NT2/D1 (cell line): ENCODE measurements around the gene COG8.

Experiments
- SUZ12 ChIP-seq: IDR thresholded peaks from 2 replicates; pipeline ENCODE4 v1.6.1; 2011; ENCODE audit not compliant: insufficient read length, insufficient read depth; ENCODE audit errors: extremely low read depth
- YY1 ChIP-seq: IDR thresholded peaks from 2 replicates; pipeline ENCODE4 v1.6.1; 2011; ENCODE audit not compliant: insufficient read length, insufficient read depth
- ZNF274 ChIP-seq: IDR thresholded peaks from 2 replicates; pipeline ENCODE4 v1.6.1; 2011; ENCODE audit warnings: mild to moderate bottlenecking, low read depth, low read length

- TF ChIP-seq SUZ12 (no peak), ZNF274 (no peak), YY1 (no peak)
Measured at GRCh38 chr16:69351309-69352027, 12.1 kb upstream of the COG8 start, which contains the start of gene TMED6.
